Measurements from ENCODE around the gene EIF2S2.

The EIF2S2 gene

GRCh38 chr20:34042262-34042661 lies 69.8 kb downstream of the EIF2S2 start:
- no peak for TF ChIP-seq CTCF (IDR thresholded peaks at IDR 0.05)
- Histone ChIP-seq H3K4me3 (ENCODE audit: low read depth in 1 of 2, low read length in 1 of 2) (no peak overlapping the region), H3K27ac (no peak overlapping the region), H3K36me3 (peaks cover 5% of the 10 kb centered on the region), H3K4me1 (ENCODE audit: control insufficient read depth in 1 of 2, insufficient read depth in 1 of 2, low read depth in 1 of 2, low read length in 1 of 2) (peaks cover 2 to 3% of the 10 kb centered on the region in 2 experiments), H3K9me3 (no peaks in the 10 kb centered on the region), H3K27me3 (no peaks in the 10 kb centered on the region)

GRCh38 chr20:34041226-34041625 lies 70.8 kb downstream of the EIF2S2 start:
- Histone ChIP-seq H3K27me3 (no peaks in the 10 kb centered on the region), H3K27ac (no peak overlapping the region), H3K4me1 (ENCODE audit: control insufficient read depth in 1 of 2, insufficient read depth in 1 of 2, low read depth in 1 of 2, low read length in 1 of 2) (peaks cover 7 to 10% of the 10 kb centered on the region in 2 experiments), H3K9me3 (no peaks in the 10 kb centered on the region), H3K4me3 (ENCODE audit: low read depth in 1 of 2, low read length in 1 of 2) (no peak overlapping the region), H3K36me3 (peaks cover 5% of the 10 kb centered on the region)
- no peak for TF ChIP-seq CTCF (IDR thresholded peaks at IDR 0.05)

GRCh38 chr20:34040300-34040995 lies 71.6 kb downstream of the EIF2S2 start:
- Histone ChIP-seq H3K9me3 (no peaks in the 10 kb centered on the region), H3K27me3 (no peaks in the 10 kb centered on the region), H3K36me3 (peaks cover 5% of the 10 kb centered on the region), H3K4me3 (ENCODE audit: low read depth in 1 of 2, low read length in 1 of 2) (no peak overlapping the region), H3K27ac (no peak overlapping the region), H3K4me1 (ENCODE audit: control insufficient read depth in 1 of 2, insufficient read depth in 1 of 2, low read depth in 1 of 2, low read length in 1 of 2) (peaks cover 7 to 10% of the 10 kb centered on the region in 2 experiments)
- no peak for TF ChIP-seq CTCF (IDR thresholded peaks at IDR 0.05)
